ENCODE data around the gene C3orf70. TPM values are rescaled to one million over a fixed set of nuclear protein-coding genes. Genes with fewer than 3 reads are reported as not detected.

The C3orf70 gene
- total RNA-seq, 4 donors from 2014 or later, result 3.6 to 8.5 (median 5.0) TPM

DNA sequence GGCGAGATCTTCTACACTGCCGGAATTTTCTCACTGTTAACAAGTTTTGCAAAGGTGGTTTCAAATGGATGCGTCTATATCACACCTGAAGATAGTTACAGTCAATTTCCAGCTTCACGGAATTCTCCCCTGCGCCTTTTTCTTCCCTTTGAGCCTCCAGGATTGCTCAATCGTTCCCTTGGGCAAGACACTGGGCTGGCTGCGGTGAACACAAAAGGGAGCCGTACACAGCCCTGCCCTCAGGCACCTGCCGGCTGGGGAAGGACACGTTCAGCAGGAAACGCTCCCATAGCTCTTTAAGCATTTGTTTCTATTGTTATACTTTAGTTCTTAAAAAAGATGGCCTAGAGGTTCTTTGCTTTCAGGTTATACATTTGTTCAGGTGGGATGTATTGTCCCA lies 85.7 kb downstream of the C3orf70 start:
- TF ChIP-seq EP300 (IDR thresholded peaks at IDR 0.05) (no peak), CTCF (IDR thresholded peaks at IDR 0.05) (no peak), POLR2A (IDR thresholded peaks at IDR 0.05) (no peak), POLR2AphosphoS5 (IDR thresholded peaks at IDR 0.05) (no peak)
- Histone ChIP-seq H3K27me3 (no peaks in the 10 kb centered on the region), H3K36me3 (no peaks in the 10 kb centered on the region), H3K27ac (no peak overlapping the region), H3K4me3 (no peak overlapping the region), H3K9me3 (no peaks in the 10 kb centered on the region), H3K4me1 (no peaks in the 10 kb centered on the region)
- 75% methylated on average over 11 of the region's 11 CpGs for WGBS
- DNase-seq (ENCODE audit: low spot score in 2 of 2), result no peak

DNA sequence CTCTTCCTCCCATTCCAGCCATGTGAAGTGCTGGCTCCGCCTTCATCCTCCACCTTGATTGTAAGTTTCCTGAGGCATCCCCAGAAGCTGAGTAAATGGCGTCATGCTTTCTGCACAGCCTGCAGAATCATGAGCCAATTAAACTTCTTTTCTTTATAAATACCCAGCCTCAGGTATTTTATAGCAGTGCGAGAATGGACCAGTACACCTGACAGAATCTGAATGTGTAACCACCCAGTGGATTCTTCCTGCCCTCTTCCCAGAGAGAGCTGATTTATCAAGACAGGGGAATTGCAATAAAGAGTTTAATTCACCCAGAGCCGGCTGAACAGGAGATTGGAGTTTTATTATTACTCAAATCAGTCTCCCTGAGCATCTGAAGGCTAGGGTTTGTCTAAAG lies 86.6 kb downstream of the C3orf70 start:
- no peaks in the 10 kb centered on the region for H3K9me3 ChIP-seq
- no peaks in the 10 kb centered on the region for H3K36me3 ChIP-seq
- TF ChIP-seq POLR2AphosphoS5 (IDR thresholded peaks at IDR 0.05), result no peak
- no peak overlapping the region for H3K4me3 ChIP-seq
- H3K27ac ChIP-seq, result no peak overlapping the region
- H3K4me1 ChIP-seq, result no peaks in the 10 kb centered on the region
- no peak for DNase-seq (ENCODE audit: low spot score in 2 of 2)
- 95% methylated on average over 4 of the region's 4 CpGs for WGBS
- no peaks in the 10 kb centered on the region for H3K27me3 ChIP-seq

DNA sequence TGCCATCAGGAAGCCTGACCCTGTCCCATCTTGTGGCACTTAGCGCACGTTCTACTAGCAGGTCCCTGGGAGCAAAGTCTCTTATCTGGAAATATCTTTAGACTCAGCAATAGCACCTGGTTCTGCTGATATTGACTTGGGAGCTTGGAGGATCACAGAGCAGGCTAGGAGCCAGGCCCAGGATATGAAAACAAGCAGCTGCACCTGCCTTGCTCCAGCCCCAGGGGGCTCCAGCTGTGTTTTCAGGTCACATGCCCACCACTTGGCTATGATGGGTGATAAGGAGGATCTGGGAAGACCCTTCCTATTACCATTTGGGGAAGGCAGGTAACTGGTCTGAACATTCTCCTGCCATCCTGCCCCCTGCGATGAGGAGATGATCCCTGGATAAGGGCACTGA lies 87.8 kb downstream of the C3orf70 start:
- no peak overlapping the region for H3K4me3 ChIP-seq
- no peaks in the 10 kb centered on the region for H3K4me1 ChIP-seq
- H3K27me3 ChIP-seq, result no peaks in the 10 kb centered on the region
- TF ChIP-seq POLR2AphosphoS5 (IDR thresholded peaks at IDR 0.05), result no peak
- TF ChIP-seq EP300 (IDR thresholded peaks at IDR 0.05), result no peak
- TF ChIP-seq POLR2A (IDR thresholded peaks at IDR 0.05), result no peak
- no peak for TF ChIP-seq CTCF (IDR thresholded peaks at IDR 0.05)
- H3K27ac ChIP-seq, result no peak overlapping the region
- WGBS, result 100% methylated on average over 1 of the region's 3 CpGs
- no peaks in the 10 kb centered on the region for H3K36me3 ChIP-seq
- H3K9me3 ChIP-seq, result no peaks in the 10 kb centered on the region
- no peak for DNase-seq (ENCODE audit: low spot score in 2 of 2)

GRCh38 chr3:185063431-185063830 lies 89.4 kb downstream of the C3orf70 start:
- WGBS, result 74% methylated on average over 3 of the region's 3 CpGs
- no peak for DNase-seq (ENCODE audit: low spot score in 2 of 2)

DNA sequence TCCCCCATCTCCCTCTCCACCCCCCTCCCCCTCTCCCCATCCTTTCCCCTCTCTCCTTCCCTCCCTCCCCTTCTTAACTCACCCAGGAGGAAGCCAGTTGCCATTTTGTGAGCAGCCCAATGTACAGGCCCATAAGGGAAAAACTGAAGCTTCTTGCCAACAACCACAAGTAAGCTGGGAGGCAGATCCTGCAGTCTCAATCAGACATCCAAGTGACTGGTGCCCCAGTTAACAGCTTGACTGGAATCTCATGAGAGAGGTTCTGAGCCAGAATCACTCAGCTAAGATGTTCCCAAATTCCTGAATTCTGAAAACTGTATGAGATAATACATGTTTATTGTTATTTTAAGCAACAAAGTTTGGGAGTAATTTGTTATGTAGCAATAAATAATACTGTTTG lies 90.7 kb downstream of the C3orf70 start:
- TF ChIP-seq CTCF (IDR thresholded peaks at IDR 0.05) (no peak), POLR2A (IDR thresholded peaks at IDR 0.05) (no peak), EP300 (IDR thresholded peaks at IDR 0.05) (no peak), POLR2AphosphoS5 (IDR thresholded peaks at IDR 0.05) (no peak)
- no peak for DNase-seq (ENCODE audit: low spot score in 2 of 2)
- H3K27me3 ChIP-seq, result no peaks in the 10 kb centered on the region

More at GRCh38 chr3:185063431-185063830, 89.4 kb downstream of the C3orf70 start:
- no peaks in the 10 kb centered on the region for H3K9me3 ChIP-seq
- no peak overlapping the region for H3K27ac ChIP-seq
- no peak overlapping the region for H3K4me3 ChIP-seq
- no peaks in the 10 kb centered on the region for H3K27me3 ChIP-seq
- TF ChIP-seq POLR2A (IDR thresholded peaks at IDR 0.05), result no peak
- TF ChIP-seq EP300 (IDR thresholded peaks at IDR 0.05), result no peak
- TF ChIP-seq CTCF (IDR thresholded peaks at IDR 0.05), result no peak
- TF ChIP-seq POLR2AphosphoS5 (IDR thresholded peaks at IDR 0.05), result no peak
- H3K36me3 ChIP-seq, result no peaks in the 10 kb centered on the region
- no peaks in the 10 kb centered on the region for H3K4me1 ChIP-seq

DNA sequence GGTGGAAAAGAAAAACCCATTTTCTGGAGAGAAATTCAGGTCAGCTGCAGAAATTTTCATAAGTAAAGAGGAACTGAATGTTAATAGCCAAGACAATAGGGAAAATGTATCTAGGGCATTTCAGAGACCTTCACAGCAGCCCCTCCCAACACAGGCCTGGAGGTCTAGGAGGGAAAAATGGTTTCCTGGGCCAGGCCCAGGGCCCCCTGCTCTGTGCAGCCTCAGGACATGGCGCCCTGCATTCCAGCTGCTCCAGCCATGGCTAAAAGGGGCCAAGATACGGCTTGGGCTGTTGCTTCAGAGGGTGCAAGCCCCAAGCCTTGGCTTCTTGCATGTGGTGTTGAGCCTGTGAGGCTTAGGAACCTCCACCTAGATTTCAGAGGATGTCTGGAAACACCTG lies 92.2 kb downstream of the C3orf70 start:
- Histone ChIP-seq H3K27ac (no peak overlapping the region), H3K4me1 (no peaks in the 10 kb centered on the region), H3K36me3 (no peaks in the 10 kb centered on the region), H3K4me3 (no peak overlapping the region), H3K27me3 (no peaks in the 10 kb centered on the region), H3K9me3 (peaks cover 16% of the 10 kb centered on the region)
- TF ChIP-seq EP300 (IDR thresholded peaks at IDR 0.05) (no peak), CTCF (IDR thresholded peaks at IDR 0.05) (no peak), POLR2A (IDR thresholded peaks at IDR 0.05) (no peak), POLR2AphosphoS5 (IDR thresholded peaks at IDR 0.05) (no peak)
- no peak for DNase-seq (ENCODE audit: low spot score in 2 of 2)
- 100% methylated on average over 2 of the region's 2 CpGs for WGBS

More for the DNA sequence above, 90.7 kb downstream of the C3orf70 start:
- Histone ChIP-seq H3K9me3 (peaks cover 6% of the 10 kb centered on the region), H3K27ac (no peak overlapping the region), H3K36me3 (no peaks in the 10 kb centered on the region), H3K4me1 (no peaks in the 10 kb centered on the region), H3K4me3 (no peak overlapping the region)

Data from suprapubic skin (tissue), 4 donors.